Measurements from ENCODE around the gene BIRC6.

The BIRC6 gene

GRCh38 chr2:32572737-32573136, 215.9 kb downstream of the BIRC6 start:
- TF ChIP-seq TAF1 (IDR thresholded peaks at IDR 0.05; ENCODE audit: borderline replicate concordance, low read depth, low read length): no peak
- TF ChIP-seq POLR2AphosphoS5 (IDR thresholded peaks at IDR 0.05; ENCODE audit: low read depth, low read length): no peak
- TF ChIP-seq POLR2A (IDR thresholded peaks at IDR 0.05; ENCODE audit: low read depth, low read length): no peak
- no peak for DNase-seq (ENCODE audit: insufficient read length)
- FAIRE-seq: peak; percentile 78

- DNase-seq (ENCODE audit: insufficient read length) (no peak), FAIRE-seq (no peak)
- TF ChIP-seq TAF1 (IDR thresholded peaks at IDR 0.05; ENCODE audit: borderline replicate concordance, low read depth, low read length) (no peak), POLR2A (IDR thresholded peaks at IDR 0.05; ENCODE audit: low read depth, low read length) (no peak), POLR2AphosphoS5 (IDR thresholded peaks at IDR 0.05; ENCODE audit: low read depth, low read length) (no peak)
Observed at GRCh38 chr2:32591669-32592463, 235.0 kb downstream of the BIRC6 start.

- TF ChIP-seq POLR2AphosphoS5 (IDR thresholded peaks at IDR 0.05; ENCODE audit: low read depth, low read length) (no peak), POLR2A (IDR thresholded peaks at IDR 0.05; ENCODE audit: low read depth, low read length) (no peak), TAF1 (IDR thresholded peaks at IDR 0.05; ENCODE audit: borderline replicate concordance, low read depth, low read length) (no peak)
- FAIRE-seq: peak; percentile 40
- DNase-seq (ENCODE audit: insufficient read length): no peak
Observed at GRCh38 chr2:32594573-32594972, 237.8 kb downstream of the BIRC6 start.

- FAIRE-seq: no peak
- TF ChIP-seq POLR2AphosphoS5 (IDR thresholded peaks at IDR 0.05; ENCODE audit: low read depth, low read length): no peak
- no peak for TF ChIP-seq POLR2A (IDR thresholded peaks at IDR 0.05; ENCODE audit: low read depth, low read length)
- no peak for TF ChIP-seq TAF1 (IDR thresholded peaks at IDR 0.05; ENCODE audit: borderline replicate concordance, low read depth, low read length)
- no peak for DNase-seq (ENCODE audit: insufficient read length)
Observed at GRCh38 chr2:32611366-32611765, 254.5 kb downstream of the BIRC6 start.

- no peak for FAIRE-seq
- TF ChIP-seq POLR2AphosphoS5 (IDR thresholded peaks at IDR 0.05; ENCODE audit: low read depth, low read length) (no peak), TAF1 (IDR thresholded peaks at IDR 0.05; ENCODE audit: borderline replicate concordance, low read depth, low read length) (no peak), POLR2A (IDR thresholded peaks at IDR 0.05; ENCODE audit: low read depth, low read length) (no peak)
- no peak for DNase-seq (ENCODE audit: insufficient read length)
Observed at GRCh38 chr2:32611771-32612170, 254.9 kb downstream of the BIRC6 start.

GRCh38 chr2:32614084-32614483, 257.3 kb downstream of the BIRC6 start:
- no peak for DNase-seq (ENCODE audit: insufficient read length)
- no peak for TF ChIP-seq POLR2AphosphoS5 (IDR thresholded peaks at IDR 0.05; ENCODE audit: low read depth, low read length)
- TF ChIP-seq TAF1 (IDR thresholded peaks at IDR 0.05; ENCODE audit: borderline replicate concordance, low read depth, low read length): no peak
- FAIRE-seq: no peak

GRCh38 chr2:32617599-32618189, 260.9 kb downstream of the BIRC6 start:
- TF ChIP-seq POLR2A (IDR thresholded peaks at IDR 0.05; ENCODE audit: low read depth, low read length) (no peak), TAF1 (IDR thresholded peaks at IDR 0.05; ENCODE audit: borderline replicate concordance, low read depth, low read length) (no peak), POLR2AphosphoS5 (IDR thresholded peaks at IDR 0.05; ENCODE audit: low read depth, low read length) (no peak)
- DNase-seq (ENCODE audit: insufficient read length) (no peak), FAIRE-seq (no peak)

GRCh38 chr2:32622570-32623310, 265.9 kb downstream of the BIRC6 start:
- TF ChIP-seq POLR2A (IDR thresholded peaks at IDR 0.05; ENCODE audit: low read depth, low read length): no peak
- TF ChIP-seq TAF1 (IDR thresholded peaks at IDR 0.05; ENCODE audit: borderline replicate concordance, low read depth, low read length): no peak
- no peak for TF ChIP-seq POLR2AphosphoS5 (IDR thresholded peaks at IDR 0.05; ENCODE audit: low read depth, low read length)
- FAIRE-seq (no peak), DNase-seq (ENCODE audit: insufficient read length) (no peak)

- DNase-seq (ENCODE audit: insufficient read length): no peak
- TF ChIP-seq POLR2A (IDR thresholded peaks at IDR 0.05; ENCODE audit: low read depth, low read length) (no peak), TAF1 (IDR thresholded peaks at IDR 0.05; ENCODE audit: borderline replicate concordance, low read depth, low read length) (no peak), POLR2AphosphoS5 (IDR thresholded peaks at IDR 0.05; ENCODE audit: low read depth, low read length) (no peak)
- FAIRE-seq: no peak
Observed at GRCh38 chr2:32623311-32623706, 266.5 kb downstream of the BIRC6 start.

- FAIRE-seq (no peak), DNase-seq (ENCODE audit: insufficient read length) (no peak)
- TF ChIP-seq POLR2AphosphoS5 (IDR thresholded peaks at IDR 0.05; ENCODE audit: low read depth, low read length) (no peak), POLR2A (IDR thresholded peaks at IDR 0.05; ENCODE audit: low read depth, low read length) (no peak), TAF1 (IDR thresholded peaks at IDR 0.05; ENCODE audit: borderline replicate concordance, low read depth, low read length) (no peak)
Observed at GRCh38 chr2:32624812-32625211, 268.0 kb downstream of the BIRC6 start.

- FAIRE-seq (no peak), DNase-seq (ENCODE audit: insufficient read length) (no peak)
- TF ChIP-seq POLR2A (IDR thresholded peaks at IDR 0.05; ENCODE audit: low read depth, low read length) (no peak), TAF1 (IDR thresholded peaks at IDR 0.05; ENCODE audit: borderline replicate concordance, low read depth, low read length) (no peak), POLR2AphosphoS5 (IDR thresholded peaks at IDR 0.05; ENCODE audit: low read depth, low read length) (no peak)
Observed at GRCh38 chr2:32626639-32627221, 269.9 kb downstream of the BIRC6 start.
